NCI-H524 (cell line): Measurements from ENCODE around the gene TECTA.

Source experiments
- DNase-seq, 2 experiments: peaks; one replicate each; lab custom pipeline; 2025; lab: John Stamatoyannopoulos, UW

Gene TECTA

GRCh38 chr11:121100943-121101342 lies at the start of gene TECTA:
TSS of gene TECTA (plus strand) at chr11:121101243. CDS start at chr11:121102666, 1,423 bp downstream.
- no peak for DNase-seq

DNA sequence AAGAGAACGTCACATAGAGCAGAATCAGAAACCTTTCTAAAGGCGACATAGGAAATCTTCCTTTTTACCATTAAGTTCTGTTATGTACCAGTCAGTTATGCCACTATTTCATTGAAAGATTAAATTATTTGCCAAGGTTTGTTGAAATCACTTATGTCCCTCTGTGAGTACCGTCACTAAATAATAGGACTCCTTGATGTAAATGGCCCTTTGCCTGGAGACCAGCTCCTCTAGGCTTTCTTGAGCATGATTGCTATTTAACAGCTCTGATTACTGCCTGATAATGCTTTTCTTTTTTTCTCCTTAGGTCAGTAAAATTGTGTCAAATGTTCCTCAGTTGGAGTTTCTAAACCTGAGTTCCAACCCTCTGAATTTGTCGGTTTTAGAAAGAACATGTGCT lies 47.8 kb upstream of the TECTA start:
- DNase-seq, result no peak

DNA sequence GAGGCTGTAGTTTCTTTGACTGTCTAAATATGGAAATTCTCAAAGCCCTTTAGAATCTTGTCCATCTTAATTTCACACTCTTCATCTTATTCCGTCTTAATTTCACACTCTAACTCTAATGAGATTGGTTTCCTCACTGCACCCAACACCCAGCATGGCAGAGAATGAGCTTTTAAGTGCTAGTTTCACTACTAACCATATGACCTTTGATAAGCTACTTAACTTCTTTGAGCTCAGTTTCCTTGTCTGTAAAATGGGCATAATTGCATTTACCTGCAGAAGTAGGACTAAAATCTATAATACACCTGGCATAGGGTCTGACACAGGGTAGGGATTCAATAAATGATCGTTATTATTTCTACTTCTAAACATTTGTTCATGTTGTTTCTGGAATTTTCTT lies 46.8 kb upstream of the TECTA start:
- no peak for DNase-seq

GRCh38 chr11:121055076-121055475 lies 46.0 kb upstream of the TECTA start:
- no peak for DNase-seq

- no peak for DNase-seq
These were observed 43.1 kb upstream of the TECTA start for GRCh38 chr11:121057922-121058321.

GRCh38 chr11:121058941-121059340 lies 42.1 kb upstream of the TECTA start:
- DNase-seq, result no peak

GRCh38 chr11:121059605-121060004 lies 41.4 kb upstream of the TECTA start:
- DNase-seq, result no peak

GRCh38 chr11:121063728-121064127 lies 37.3 kb upstream of the TECTA start:
- DNase-seq, result no peak

DNA sequence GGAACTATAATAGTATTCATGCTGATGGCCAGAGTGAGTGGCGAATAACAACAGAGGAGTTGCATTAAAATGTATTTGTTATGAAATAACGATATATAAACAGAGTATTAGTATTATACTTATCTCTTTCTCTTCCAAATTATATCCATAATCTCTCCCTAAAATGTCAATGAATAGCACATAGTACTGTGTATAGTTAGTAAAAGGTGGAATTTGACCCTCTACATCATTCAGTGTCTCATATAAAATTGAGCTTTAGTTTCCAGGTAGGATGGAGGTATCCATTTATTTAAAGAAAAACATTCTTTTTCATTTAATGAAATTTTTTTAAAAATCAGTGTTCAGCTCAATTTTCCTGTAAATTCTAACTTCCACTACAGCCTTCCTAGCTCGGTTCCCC lies 34.4 kb upstream of the TECTA start:
- no peak for DNase-seq

DNA sequence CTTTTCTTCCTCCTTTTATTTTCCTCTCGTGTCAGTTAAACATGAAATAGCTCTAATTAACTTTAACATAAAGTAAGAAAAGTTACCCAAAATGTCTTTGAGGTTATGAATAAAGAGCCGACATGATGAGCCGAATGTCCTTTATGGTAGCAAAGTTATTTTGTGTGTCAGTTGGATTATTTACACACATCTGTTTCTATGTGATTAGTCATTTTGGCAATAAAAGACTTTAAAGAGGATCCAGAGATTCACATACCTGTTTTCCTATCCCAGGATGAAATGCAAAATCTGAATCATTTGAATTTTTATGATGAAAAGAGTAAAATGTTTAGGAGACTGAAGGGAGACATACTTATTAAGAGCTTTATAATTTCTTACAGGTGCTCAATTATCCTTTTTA lies 34.0 kb upstream of the TECTA start:
- no peak for DNase-seq

DNA sequence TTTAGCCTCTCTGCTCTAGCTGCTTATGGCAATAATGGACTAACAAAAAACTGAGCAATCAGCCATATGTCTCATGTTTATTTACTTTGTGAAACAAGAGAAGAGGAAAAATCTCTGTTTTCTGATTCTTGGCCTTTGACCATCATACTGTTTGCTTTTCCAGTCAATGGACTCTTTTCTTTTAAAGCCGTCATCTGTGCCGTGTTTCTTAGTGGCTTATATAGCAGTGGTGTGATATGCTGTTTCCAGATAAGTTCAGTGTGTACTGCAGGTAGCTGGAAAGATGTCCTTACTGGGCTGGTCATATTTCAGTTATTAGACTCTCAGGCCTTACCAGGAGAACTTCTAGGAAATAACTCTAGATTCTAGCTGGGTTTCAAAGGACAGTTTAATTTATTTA lies 33.6 kb upstream of the TECTA start:
- no peak for DNase-seq

DNA sequence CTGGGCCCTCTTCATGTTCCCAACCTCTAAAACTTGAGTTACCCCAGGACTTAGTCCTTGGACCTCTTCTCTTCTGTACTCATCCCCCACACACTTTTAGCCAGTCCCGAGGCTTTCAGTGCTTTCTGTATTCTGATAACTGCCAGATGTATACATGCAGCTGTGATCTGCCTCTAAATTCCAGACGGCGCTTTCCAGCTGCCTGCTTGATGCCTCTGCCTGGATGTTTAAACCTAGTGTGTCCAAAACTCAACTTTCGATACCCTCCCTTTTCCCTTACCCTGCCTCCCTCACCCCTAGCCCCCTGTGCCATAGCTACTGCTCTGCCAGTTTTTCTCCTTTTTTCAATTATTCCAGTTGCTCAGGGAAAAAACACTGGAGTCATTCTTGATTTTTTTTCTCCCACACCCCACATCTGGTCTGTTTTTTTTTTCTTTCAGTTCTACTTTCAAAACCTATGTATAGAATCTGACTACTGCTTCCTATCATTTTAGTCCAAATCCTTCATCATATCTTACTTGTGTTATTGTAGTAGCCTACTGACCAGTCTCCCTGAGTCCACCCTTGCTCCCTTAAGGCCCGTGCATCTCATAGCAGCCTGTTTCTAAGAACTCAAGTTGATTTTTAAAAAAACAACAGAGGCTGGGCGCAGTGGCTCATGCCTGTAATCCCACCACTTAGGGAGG lies 32.9 kb upstream of the TECTA start:
- DNase-seq, result no peak

DNA sequence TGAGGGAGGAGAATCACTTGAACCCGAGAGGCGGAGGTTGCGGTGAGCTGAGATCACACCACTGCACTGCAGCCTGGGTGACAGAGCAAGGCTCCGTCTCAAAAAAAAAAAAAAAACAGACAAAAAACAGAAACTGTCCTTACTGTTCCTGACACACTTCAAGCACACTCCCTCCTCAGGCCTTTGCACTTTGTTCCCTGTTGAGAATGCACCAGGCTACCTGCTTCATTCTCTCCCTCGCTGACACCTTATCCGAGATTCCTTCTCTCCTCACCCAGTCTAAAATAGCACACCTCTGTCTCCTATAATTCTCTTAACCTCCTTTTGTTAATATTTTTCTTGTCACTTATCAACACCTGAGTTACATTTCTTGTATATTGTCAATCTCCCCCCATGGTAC lies 32.3 kb upstream of the TECTA start:
- no peak for DNase-seq

DNA sequence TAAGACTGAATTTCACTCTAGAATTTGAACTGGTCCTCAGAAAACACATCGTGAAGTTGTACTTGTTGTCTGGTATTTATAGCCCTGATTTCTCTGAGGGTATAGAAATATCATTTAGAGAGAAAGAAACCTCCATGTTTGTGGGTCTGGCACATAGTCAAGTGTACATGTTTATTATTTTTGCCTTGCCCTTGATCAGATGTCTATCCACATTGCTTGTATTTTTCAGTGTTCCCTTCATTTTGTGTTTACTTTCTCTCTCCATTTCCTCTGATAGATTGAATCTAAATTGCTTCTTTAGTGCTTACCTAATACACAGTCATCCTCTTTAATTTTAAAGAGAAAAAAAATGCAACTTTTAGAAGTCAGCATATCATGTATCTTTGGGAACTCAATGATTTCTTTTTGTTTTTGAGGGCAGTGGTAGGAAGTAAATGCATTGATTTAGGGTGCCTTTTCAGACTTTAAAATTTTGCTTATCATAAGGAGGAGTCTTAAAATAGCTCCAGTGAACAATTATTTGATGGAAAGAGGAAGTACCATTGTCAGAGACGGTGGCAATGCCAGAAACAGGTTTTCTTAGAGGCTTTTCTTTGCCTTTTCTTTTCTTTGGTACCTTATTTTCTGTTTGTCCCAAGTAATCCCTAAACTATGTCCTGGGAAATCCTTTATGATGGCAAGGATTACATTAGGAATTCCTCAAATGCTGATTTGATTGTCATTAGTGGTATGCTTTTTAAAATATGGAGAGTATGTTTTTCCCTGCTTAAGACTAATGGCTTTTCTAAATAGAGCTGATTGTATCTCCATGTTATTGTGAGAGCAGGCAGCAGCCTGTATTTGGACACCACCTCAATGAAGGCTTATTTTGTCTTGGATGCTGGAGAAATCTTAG lies 29.8 kb upstream of the TECTA start:
- no peak for DNase-seq

GRCh38 chr11:121071846-121072450 lies 29.1 kb upstream of the TECTA start:
- DNase-seq, result no peak

GRCh38 chr11:121081321-121081720 lies 19.7 kb upstream of the TECTA start:
- no peak for DNase-seq

DNA sequence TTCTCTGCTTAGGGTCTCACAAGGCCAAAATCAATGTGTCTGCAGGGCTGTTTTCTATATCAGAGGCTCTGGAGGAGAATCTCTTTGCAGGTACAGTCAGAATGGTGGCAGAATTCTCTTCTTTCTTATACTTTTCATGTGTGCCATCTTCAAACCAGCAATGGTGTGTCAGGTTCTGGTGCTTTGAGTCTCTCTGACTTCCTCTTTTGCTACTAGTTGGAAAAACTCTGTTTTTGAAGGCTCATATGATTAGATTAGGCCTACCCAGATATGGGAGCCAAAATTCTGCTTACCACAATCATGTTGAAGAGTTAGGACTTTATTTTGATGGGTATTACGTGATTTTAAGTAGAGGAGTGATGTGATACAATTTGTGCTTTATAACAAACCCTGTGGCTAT lies 18.8 kb upstream of the TECTA start:
- no peak for DNase-seq

- no peak for DNase-seq
These were observed 18.4 kb upstream of the TECTA start for GRCh38 chr11:121082670-121083069.

DNA sequence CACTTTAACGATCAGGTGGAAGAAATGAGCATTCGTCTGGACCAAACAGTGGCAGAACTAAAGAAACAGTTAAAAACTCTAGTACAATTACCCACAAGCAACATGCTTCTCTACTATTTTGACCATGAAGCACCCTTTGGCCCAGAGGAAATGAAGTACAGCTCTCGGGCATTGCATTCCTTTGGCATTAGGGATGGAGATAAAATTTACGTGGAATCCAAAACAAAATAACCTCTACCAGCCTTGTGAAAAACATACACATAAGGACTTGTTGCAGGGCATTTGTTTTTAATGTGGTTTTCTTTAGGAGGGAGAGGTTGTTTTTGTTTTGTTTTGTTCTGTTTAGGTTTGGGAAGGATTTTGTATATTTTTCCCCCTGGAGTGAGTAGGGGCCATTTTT lies 14.2 kb upstream of the TECTA start:
- DNase-seq, result no peak

- DNase-seq, result no peak
These were observed 11.5 kb upstream of the TECTA start for GRCh38 chr11:121089566-121089965.

GRCh38 chr11:121090145-121090721 lies 10.8 kb upstream of the TECTA start:
- DNase-seq, result no peak

DNA sequence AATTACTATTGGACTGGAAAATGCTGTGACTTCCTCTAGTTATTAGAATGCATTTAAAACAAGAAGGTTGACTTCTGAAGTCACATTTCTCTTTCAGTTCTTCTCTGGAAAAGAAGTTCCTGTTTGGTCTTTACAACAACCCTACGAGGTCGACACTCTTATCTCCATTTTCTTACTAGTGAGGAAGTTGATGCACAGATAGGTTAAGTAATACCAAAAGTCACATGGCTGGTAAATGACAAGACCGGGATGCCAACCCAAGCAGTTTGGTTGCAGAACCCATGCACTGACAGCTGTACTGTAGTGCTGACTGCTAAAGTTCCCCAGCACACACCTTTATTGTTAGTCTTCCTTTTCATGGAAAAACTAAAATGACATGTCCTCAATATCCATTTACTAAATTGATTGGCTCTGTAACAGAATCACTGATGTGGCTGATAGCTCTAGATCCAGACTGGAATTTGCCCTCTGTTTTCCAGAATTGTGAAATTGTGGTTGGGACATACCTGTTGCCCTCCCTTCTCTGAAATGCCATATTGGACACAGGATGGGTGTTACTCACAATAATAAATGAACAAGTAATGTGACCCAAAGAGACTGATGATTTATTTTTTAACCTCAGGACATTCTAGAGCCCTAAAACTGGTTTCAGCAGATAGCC lies 9.4 kb upstream of the TECTA start:
- DNase-seq, result no peak
